GM12878 (cell line): ENCODE data around the gene MORC4. TPM values are rescaled to one million over a fixed set of nuclear protein-coding genes. Genes with fewer than 3 reads are reported as not detected.
A peak's percentile ranks its signal among the peaks of the same experiment; 100 is the strongest.

Experiments used
- ATAC-seq: fragments of 200-7000 bp; cut with Tn5 transposase; 3 replicates; pipeline ENCODE4 v1.9.1; 2020; ENCODE audit warnings: mild to moderate bottlenecking, moderate library complexity
- BruUV-seq: library from RNA; stranded (reverse); fragments of 400-500 nt; replicated peaks from 2 replicates; lab custom pipeline; 2021; lab: Mats Ljungman, UMichigan
- CTCF ChIA-PET: fragments of 300-600 bp; sonication (Branson Sonifier 250); formaldehyde crosslinking; extraction: SDS; loops from one replicate; lab custom pipeline; 2021; ENCODE audit warnings: inconsistent platforms; lab: Yijun Ruan, JAX
- POLR2A ChIA-PET: fragments of 350-600 bp; formaldehyde crosslinking; extraction: SDS; loops from one replicate; lab custom pipeline; 2021; ENCODE audit warnings: inconsistent platforms; lab: Charles Lee
- RAD21 ChIA-PET: fragments of 300-600 bp; sonication (Branson Sonifier 250); formaldehyde crosslinking; loops from one replicate; lab custom pipeline; 2023; ENCODE audit warnings: antibody characterized with exemption; ENCODE audit not compliant: unreplicated experiment; lab: Charles Lee
- SMC1A ChIA-PET: fragments of 300-600 bp; sonication (Branson Sonifier 250); formaldehyde crosslinking; loops from one replicate; lab custom pipeline; 2023; ENCODE audit not compliant: unreplicated experiment, uncharacterized antibody; lab: Charles Lee
- DNase-seq: peaks from one replicate; pipeline ENCODE4 v3.0.0-alpha.2; 2011; ENCODE audit warnings: low read depth, low spot score
- FAIRE-seq: peaks from 3 replicates; lab custom pipeline; 2011; peaks lifted over from hg19 to GRCh38; lab: Jason Lieb, UNC
- H2AFZ ChIP-seq: 2 replicates; pipeline ENCODE4 v1.6.0; 2011; ENCODE audit warnings: low read depth, low read length, control low read depth; ENCODE audit not compliant: control insufficient read depth
- H3K27ac ChIP-seq: 2 replicates; pipeline ENCODE4 v1.5.1; 2011; ENCODE audit warnings: control low read depth; ENCODE audit not compliant: control insufficient read depth, insufficient read depth
- H3K27me3 ChIP-seq, 2 experiments: replicated peaks in 1 of 2; 2 replicates each; pipeline versions ENCODE4 v1.6.0 to v1.6.1; 2011; ENCODE audit warnings: low read length in 1 of 2; ENCODE audit not compliant: control insufficient read depth in 2 of 2, insufficient read depth in 2 of 2
- H3K36me3 ChIP-seq, 2 experiments: 2 replicates each; pipeline ENCODE4 v1.5.1; 2011; ENCODE audit warnings: low read length in 1 of 2; ENCODE audit not compliant: control insufficient read depth in 2 of 2, insufficient read depth in 2 of 2
- H3K4me1 ChIP-seq: 2 replicates; pipeline ENCODE4 v1.6.1; 2011; ENCODE audit warnings: mild to moderate bottlenecking, low read length, moderate library complexity, mixed read lengths; ENCODE audit not compliant: control insufficient read depth, insufficient read depth
- H3K4me2 ChIP-seq: 2 replicates; pipeline ENCODE4 v1.6.0; 2011; ENCODE audit warnings: control low read depth; ENCODE audit not compliant: control insufficient read depth, insufficient read depth
- H3K4me3 ChIP-seq: fragments of 200-600 bp; sonication (generic); 2 replicates; pipeline ENCODE4 v1.5.1; 2016
- H3K79me2 ChIP-seq: 2 replicates; pipeline ENCODE4 v1.6.0; 2011; ENCODE audit warnings: low read length; ENCODE audit not compliant: control insufficient read depth, insufficient read depth
- H3K9ac ChIP-seq: 2 replicates; pipeline ENCODE4 v1.8.0; 2011; ENCODE audit warnings: low read length, control low read depth, mixed read lengths; ENCODE audit not compliant: control insufficient read depth, insufficient read depth
- H3K9me3 ChIP-seq: replicated peaks from 3 replicates; pipeline ENCODE4 v1.5.1; 2011; ENCODE audit warnings: mild to moderate bottlenecking, low read length; ENCODE audit not compliant: control insufficient read depth, insufficient read depth
- H4K20me1 ChIP-seq: 2 replicates; pipeline ENCODE4 v1.6.0; 2011; ENCODE audit not compliant: control insufficient read depth, insufficient read depth
- ATF7 ChIP-seq: fragments of 450-650 bp; IDR thresholded peaks from 2 replicates; pipeline ENCODE4 v1.6.1; 2016; ENCODE audit warnings: low read depth, mild to moderate bottlenecking
- BACH1 ChIP-seq: fragments of 450-650 bp; IDR thresholded peaks from 2 replicates; pipeline ENCODE4 v1.6.1; 2017; ENCODE audit warnings: mild to moderate bottlenecking, borderline replicate concordance
- CEBPB ChIP-seq, 2 experiments: fragments of 150-350 bp in 1 of 2; IDR thresholded peaks; 2 replicates each; pipeline ENCODE4 v1.6.1; 2012 to 2014; ENCODE audit warnings: low read depth in 2 of 2, low read length in 2 of 2, borderline replicate concordance in 1 of 2, inconsistent platforms in 1 of 2
- EED ChIP-seq: sonication (generic); IDR thresholded peaks from 2 replicates; pipeline ENCODE4 v1.6.1; 2016; ENCODE audit warnings: antibody characterized with exemption, low read depth
- IRF4 ChIP-seq: IDR thresholded peaks from 2 replicates; pipeline ENCODE4 v1.6.1; 2011; ENCODE audit warnings: low read depth, low read length
- LARP7 ChIP-seq: fragments of 450-650 bp; IDR thresholded peaks from 2 replicates; pipeline ENCODE4 v1.6.1; 2017; ENCODE audit warnings: mild to moderate bottlenecking
- MTA3 ChIP-seq: IDR thresholded peaks from 2 replicates; pipeline ENCODE4 v1.6.1; 2012; ENCODE audit warnings: low read length, inconsistent platforms, borderline replicate concordance
- NR2F1 ChIP-seq: fragments of 450-650 bp; conservative IDR thresholded peaks from 2 replicates; pipeline ENCODE4 v1.6.1; 2017; ENCODE audit warnings: mild to moderate bottlenecking
- RAD21 ChIP-seq: IDR thresholded peaks from 2 replicates; pipeline ENCODE4 v1.6.1; 2011; ENCODE audit warnings: mild to moderate bottlenecking, low read depth, low read length, moderate library complexity; ENCODE audit not compliant: insufficient read depth
- RELA ChIP-seq: fragments of 450-650 bp; IDR thresholded peaks from 2 replicates; pipeline ENCODE4 v1.8.0; 2014; ENCODE audit warnings: borderline replicate concordance; ENCODE audit not compliant: partially characterized antibody
- SMC3 ChIP-seq: IDR thresholded peaks from 2 replicates; pipeline ENCODE4 v1.6.1; 2011; ENCODE audit warnings: low read length, improper control_type of control experiment, borderline replicate concordance
- SUZ12 ChIP-seq: fragments of 200-600 bp; sonication (generic); IDR thresholded peaks from one replicate; pipeline ENCODE4 v1.6.1; 2018; ENCODE audit warnings: antibody characterized with exemption, mild to moderate bottlenecking; ENCODE audit not compliant: unreplicated experiment
- WGBS: methylation state at CpG from one replicate; pipeline ENCODE4 v1.1.6; 2016; ENCODE audit warnings: low lambda C conversion rate; ENCODE audit not compliant: insufficient replicate concordance, insufficient coverage; ENCODE audit errors: missing lambda C conversion rate; 5-methylcytosine and 5-hydroxymethylcytosine counted together
- in situ Hi-C: fragments of 300-500 bp; cut with MboI; formaldehyde crosslinking; loops from 9 replicates; pipeline ENCODE4 v1.14.3; 2018; ENCODE audit warnings: mixed read lengths
- intact Hi-C: fragments of 100-400 bp; cut with micrococcal nuclease; formaldehyde crosslinking; loops from one replicate; pipeline ENCODE4 v1.14.2; 2022; ENCODE audit not compliant: unreplicated experiment
- polyA plus RNA-seq, 11 experiments: library from polyadenylated mRNA; depleted of rRNA in 4 of 11; unstranded in 6 of 11; stranded (reverse) in 5 of 11; fragments of >200 nt; fragmentation: Nextera tagmentation in 4 of 11; fragmentation: Illumina TruSeq in 1 of 11; extraction: Ambion mirVana in 4 of 11; extraction: Trizol in 1 of 11; gene quantifications; 1 replicate in 1 of 11; 2 replicates in 10 of 11; pipeline versions ENCODE4 v1.2.1 to v1.2.3, GENCODE V29; 2011 to 2016; ENCODE audit warnings: inconsistent platforms in 2 of 11, missing spikeins in 2 of 11, low read depth in 1 of 11
- total RNA-seq, 4 experiments: library from RNA; depleted of rRNA in 3 of 4; stranded (reverse); fragments of >200 nt in 3 of 4; fragmentation: Illumina TruSeq in 1 of 4; extraction: Trizol in 1 of 4; gene quantifications; 2 replicates each; pipeline versions ENCODE4 v1.2.1 to v1.2.3, GENCODE V29; 2013 to 2021
- TF ChIP-seq, protein P1 (sequence below): IDR thresholded peaks from 2 replicates; pipeline ENCODE4 v1.6.1; 2011; ENCODE audit warnings: borderline replicate concordance, low read depth, mild to moderate bottlenecking, moderate library complexity, mixed read lengths, low read length; ENCODE audit not compliant: insufficient read depth; ENCODE audit errors: extremely low read length
- TF ChIP-seq, protein P2 (sequence below), 3 experiments: IDR thresholded peaks in 2 of 3; conservative IDR thresholded peaks in 1 of 3; 2 replicates each; pipeline ENCODE4 v1.5.1; 2011; ENCODE audit warnings: low read depth in 3 of 3, low read length in 3 of 3, mild to moderate bottlenecking in 3 of 3, control low read depth in 2 of 3, moderate library complexity in 2 of 3, inconsistent platforms in 1 of 3, mixed read lengths in 1 of 3; ENCODE audit not compliant: control insufficient read depth in 2 of 3, insufficient read depth in 1 of 3; ENCODE audit errors: extremely low read depth in 1 of 3

The MORC4 gene
- total and polyA plus RNA-seq, 10 of the 15 experiments (the other 5 are each of a cell fraction or from before 2014, with no cell fraction given) = 0.03 to 0.65 (median 0.26) TPM

DNA sequence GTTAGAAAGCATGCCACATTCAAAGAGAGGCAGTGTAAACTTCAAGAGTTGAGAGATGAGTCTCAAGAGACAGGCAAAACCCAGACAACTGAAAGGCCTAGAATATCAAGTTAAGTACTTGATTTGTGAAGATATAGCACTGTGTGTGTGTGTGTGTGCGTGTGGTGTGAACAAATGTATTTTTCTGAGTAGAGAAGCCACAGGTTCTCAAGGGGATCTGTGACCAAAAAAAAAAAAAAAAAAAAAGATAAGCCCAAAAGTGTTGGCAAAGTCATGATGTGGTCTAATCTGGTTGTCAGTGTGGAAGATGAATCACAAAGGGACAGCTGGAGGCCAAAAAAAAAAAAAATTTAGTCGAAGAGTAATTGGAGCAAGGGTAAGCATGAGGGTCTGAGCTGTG, 100.7 kb downstream of the MORC4 start (continued):
- TF ChIP-seq, protein P1, sequence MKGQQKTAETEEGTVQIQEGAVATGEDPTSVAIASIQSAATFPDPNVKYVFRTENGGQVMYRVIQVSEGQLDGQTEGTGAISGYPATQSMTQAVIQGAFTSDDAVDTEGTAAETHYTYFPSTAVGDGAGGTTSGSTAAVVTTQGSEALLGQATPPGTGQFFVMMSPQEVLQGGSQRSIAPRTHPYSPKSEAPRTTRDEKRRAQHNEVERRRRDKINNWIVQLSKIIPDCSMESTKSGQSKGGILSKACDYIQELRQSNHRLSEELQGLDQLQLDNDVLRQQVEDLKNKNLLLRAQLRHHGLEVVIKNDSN = no peak
- TF ChIP-seq ATF7 = no peak
- TF ChIP-seq RELA = no peak

DNA sequence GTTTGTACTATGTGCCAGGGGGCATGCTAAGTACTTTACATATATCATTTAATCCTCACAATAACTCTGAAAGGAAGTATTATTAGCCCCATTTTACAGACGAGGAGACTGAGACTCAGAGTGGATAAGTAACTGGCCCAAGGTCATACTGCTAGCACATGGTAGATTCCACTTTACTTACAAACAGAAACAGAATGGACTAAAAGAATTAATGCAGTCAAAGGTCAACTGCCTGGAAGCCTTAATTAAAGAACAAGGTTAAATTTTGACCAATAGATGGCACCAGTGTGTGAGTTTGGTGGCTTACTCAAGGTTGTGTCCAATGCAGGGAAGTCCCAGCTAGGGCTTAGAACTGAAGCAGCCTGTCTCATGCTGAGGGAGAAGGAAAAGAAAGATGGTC, 101.5 kb downstream of the MORC4 start:
- 0% methylated on average over 1 of the region's 1 CpG for WGBS
- no peaks in the 10 kb centered on the region for H3K9me3 ChIP-seq
- H2AFZ ChIP-seq = no peak overlapping the region
- H3K9ac ChIP-seq = no peak overlapping the region
- no peak overlapping the region for H3K27ac ChIP-seq
- DNase-seq (peak; percentile 16), ATAC-seq (peak; percentile 91)
- H3K79me2 ChIP-seq = no peaks in the 10 kb centered on the region
- H3K4me3 ChIP-seq = no peak overlapping the region
- intact Hi-C loops (loop anchor here (1.0 to 10.0 kb wide), 5 partner anchors 55 to 996 kb away; partner anchors contain the start of gene NCBP2L), in situ Hi-C loops (no loop called here)
- no peaks in the 10 kb centered on the region for H3K4me1 ChIP-seq
- RAD21 ChIA-PET = interaction anchor here (1.0 to 2.3 kb wide), 3 partner anchors 16 to 61 kb away, joined by 3 to 10 read pairs (median 3); no protein-coding TSS in a partner anchor
- BruUV-seq = no TSS peak
- H3K27me3 ChIP-seq = no peaks in the 10 kb centered on the region
- no peak overlapping the region for H3K4me2 ChIP-seq
- TF ChIP-seq IRF4 = no peak
- peak; percentile 75 for TF ChIP-seq NR2F1
- no peak for TF ChIP-seq MTA3
- no peak for TF ChIP-seq EED
- peak; percentile 45 for TF ChIP-seq RAD21
- TF ChIP-seq, protein P2, sequence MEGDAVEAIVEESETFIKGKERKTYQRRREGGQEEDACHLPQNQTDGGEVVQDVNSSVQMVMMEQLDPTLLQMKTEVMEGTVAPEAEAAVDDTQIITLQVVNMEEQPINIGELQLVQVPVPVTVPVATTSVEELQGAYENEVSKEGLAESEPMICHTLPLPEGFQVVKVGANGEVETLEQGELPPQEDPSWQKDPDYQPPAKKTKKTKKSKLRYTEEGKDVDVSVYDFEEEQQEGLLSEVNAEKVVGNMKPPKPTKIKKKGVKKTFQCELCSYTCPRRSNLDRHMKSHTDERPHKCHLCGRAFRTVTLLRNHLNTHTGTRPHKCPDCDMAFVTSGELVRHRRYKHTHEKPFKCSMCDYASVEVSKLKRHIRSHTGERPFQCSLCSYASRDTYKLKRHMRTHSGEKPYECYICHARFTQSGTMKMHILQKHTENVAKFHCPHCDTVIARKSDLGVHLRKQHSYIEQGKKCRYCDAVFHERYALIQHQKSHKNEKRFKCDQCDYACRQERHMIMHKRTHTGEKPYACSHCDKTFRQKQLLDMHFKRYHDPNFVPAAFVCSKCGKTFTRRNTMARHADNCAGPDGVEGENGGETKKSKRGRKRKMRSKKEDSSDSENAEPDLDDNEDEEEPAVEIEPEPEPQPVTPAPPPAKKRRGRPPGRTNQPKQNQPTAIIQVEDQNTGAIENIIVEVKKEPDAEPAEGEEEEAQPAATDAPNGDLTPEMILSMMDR (IDR thresholded peaks at IDR 0.05 in 2 of 3, conservative IDR thresholded peaks at IDR 0.05 in 1 of 3; ENCODE audit: control insufficient read depth in 2 of 3, extremely low read depth in 1 of 3, insufficient read depth in 1 of 3, low read depth in 3 of 3, low read length in 3 of 3) = peak; percentile 45 to 62 (median 50); a peak in 5 of 6 replicates
- peak; percentile 37; the same call in 1 of the 2 replicates for TF ChIP-seq SMC3
- no peak for TF ChIP-seq CEBPB (IDR thresholded peaks at IDR 0.05; ENCODE audit: borderline replicate concordance in 1 of 2, low read depth in 2 of 2, low read length in 2 of 2)
- TF ChIP-seq SUZ12 = no peak
- TF ChIP-seq LARP7 = no peak
- TF ChIP-seq BACH1 = no peak
- TF ChIP-seq, all 136 proteins: peak for 4
- ChIA-PET CTCF (interaction anchor here (0.6 to 2.5 kb wide), 23 partner anchors 11 to 997 kb away, joined by 3 to 15 read pairs (median 4); partner anchors contain the start of gene NCBP2L), SMC1A (interaction anchor here (0.7 to 2.2 kb wide), 5 partner anchors 21 to 879 kb away, joined by 3 to 5 read pairs (median 3); partner anchors contain the start of gene NCBP2L), POLR2A (interaction anchor here (0.6 kb wide), 2 partner anchors 14 to 744 kb away, joined by 3 to 6 read pairs; no protein-coding TSS in a partner anchor)
- Histone ChIP-seq H3K36me3 (no peaks in the 10 kb centered on the region), H4K20me1 (no peaks in the 10 kb centered on the region)
- peak; percentile 72 for FAIRE-seq
